SH-SY5Y (cell line): ENCODE measurements around the gene PFKL.

ENCODE experiments used
- GATA2 ChIP-seq: IDR thresholded peaks from 2 replicates; pipeline ENCODE4 v1.6.1; 2011; ENCODE audit warnings: mild to moderate bottlenecking, low read depth, low read length
- GATA3 ChIP-seq: IDR thresholded peaks from 2 replicates; pipeline ENCODE4 v1.6.1; 2011; ENCODE audit warnings: low read depth, mild to moderate bottlenecking, low read length, moderate library complexity

- TF ChIP-seq GATA2, result no peak
- no peak for TF ChIP-seq GATA3
Observed at GRCh38 chr21:44291078-44291935, 8.5 kb upstream of the PFKL start.
